ENCODE data around the gene PTGIR. TPM values are rescaled to one million over a fixed set of nuclear protein-coding genes. Genes with fewer than 3 reads are reported as not detected.

Gene PTGIR
- 1 to 10 TPM in 10 of 12 donors, not detected in 2; 1.7 to 6.7 (median 2.7) TPM for polyA plus RNA-seq (ENCODE audit: insufficient read length in 12 of 12)
- long read RNA-seq, donor 1, partial matches to known transcripts: 0 of 1 reads
- long read RNA-seq, donor 1, other reads (novel, unspliced or antisense): 0 of 1 reads
- long read RNA-seq, donor 2, partial matches to known transcripts: 0 of 3 reads
- long read RNA-seq, donor 2, other reads (novel, unspliced or antisense): 0 of 3 reads
- long read RNA-seq, donor 3, partial matches to known transcripts: 0 of 3 reads
- long read RNA-seq, donor 3, other reads (novel, unspliced or antisense): 0 of 3 reads
- long read RNA-seq, donor 4, partial matches to known transcripts: 0 of 2 reads
- long read RNA-seq, donor 4, other reads (novel, unspliced or antisense): 0 of 2 reads
- long read RNA-seq, donor 5, partial matches to known transcripts: 0 of 1 reads
- long read RNA-seq, donor 5, other reads (novel, unspliced or antisense): 0 of 1 reads
- long read RNA-seq, donor 6: 0 reads
- long read RNA-seq, donor 7, partial matches to known transcripts: 0 of 1 reads
- long read RNA-seq, donor 7, other reads (novel, unspliced or antisense): 0 of 1 reads
- long read RNA-seq, donor 8, partial matches to known transcripts: 0 of 1 reads
- long read RNA-seq, donor 8, other reads (novel, unspliced or antisense): 0 of 1 reads
- long read RNA-seq, donor 9, partial matches to known transcripts: 0 of 2 reads
- long read RNA-seq, donor 9, other reads (novel, unspliced or antisense): 0 of 2 reads
- long read RNA-seq, donor 10, partial matches to known transcripts: 0 of 1 reads
- long read RNA-seq, donor 10, other reads (novel, unspliced or antisense): 0 of 1 reads
- long read RNA-seq, donor 11, partial matches to known transcripts: 0 of 1 reads
- long read RNA-seq, donor 11, other reads (novel, unspliced or antisense): 0 of 1 reads

GRCh38 chr19:46624958-46625661 is at the start of gene PTGIR:
TSS of gene PTGIR (minus strand) at chr19:46625089. CDS start at chr19:46624225, 864 bp downstream.
- DNase-seq: peak; percentile 78

DNA sequence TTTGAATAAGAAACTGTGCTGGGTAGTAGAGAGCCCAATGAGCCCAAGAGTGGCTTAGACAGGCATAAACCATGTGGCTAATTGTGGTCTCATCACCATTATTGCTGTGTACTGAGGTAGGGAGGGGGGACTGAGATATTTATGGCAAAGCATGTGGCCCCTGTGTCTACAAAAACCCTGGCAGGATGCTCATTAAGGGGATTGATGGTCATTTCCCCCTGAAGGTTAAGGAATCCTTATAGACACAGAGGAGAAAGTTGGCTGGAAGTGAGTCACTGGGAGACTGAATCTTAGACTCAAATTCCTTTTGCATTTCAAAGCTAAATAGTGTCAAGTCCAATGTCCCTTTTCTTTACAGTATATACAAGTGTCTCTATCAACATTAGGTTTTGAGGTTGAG is 45.9 kb upstream of the PTGIR start:
- DNase-seq: no peak

DNA sequence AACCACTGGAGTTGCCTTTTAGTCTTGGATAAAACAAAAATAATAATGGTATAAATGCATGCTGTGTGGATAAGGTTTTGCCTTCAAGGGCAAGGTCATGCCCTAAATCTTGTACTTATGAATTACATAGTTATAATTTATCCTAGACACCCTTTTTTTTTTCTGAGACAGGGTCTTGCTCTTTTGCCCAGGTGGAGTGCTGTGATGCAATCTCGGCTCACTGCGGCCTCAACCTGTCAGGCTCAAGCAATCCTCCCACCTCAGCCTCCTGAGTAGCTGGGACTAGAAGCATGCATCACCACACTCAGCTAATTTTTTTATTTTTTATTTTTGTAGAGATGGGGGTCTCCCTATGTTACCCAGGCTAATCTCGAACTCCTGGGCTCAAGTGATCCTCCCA is 43.8 kb upstream of the PTGIR start:
- no peak for DNase-seq

GRCh38 chr19:46665072-46665471 is 40.2 kb upstream of the PTGIR start:
- DNase-seq: no peak

DNA sequence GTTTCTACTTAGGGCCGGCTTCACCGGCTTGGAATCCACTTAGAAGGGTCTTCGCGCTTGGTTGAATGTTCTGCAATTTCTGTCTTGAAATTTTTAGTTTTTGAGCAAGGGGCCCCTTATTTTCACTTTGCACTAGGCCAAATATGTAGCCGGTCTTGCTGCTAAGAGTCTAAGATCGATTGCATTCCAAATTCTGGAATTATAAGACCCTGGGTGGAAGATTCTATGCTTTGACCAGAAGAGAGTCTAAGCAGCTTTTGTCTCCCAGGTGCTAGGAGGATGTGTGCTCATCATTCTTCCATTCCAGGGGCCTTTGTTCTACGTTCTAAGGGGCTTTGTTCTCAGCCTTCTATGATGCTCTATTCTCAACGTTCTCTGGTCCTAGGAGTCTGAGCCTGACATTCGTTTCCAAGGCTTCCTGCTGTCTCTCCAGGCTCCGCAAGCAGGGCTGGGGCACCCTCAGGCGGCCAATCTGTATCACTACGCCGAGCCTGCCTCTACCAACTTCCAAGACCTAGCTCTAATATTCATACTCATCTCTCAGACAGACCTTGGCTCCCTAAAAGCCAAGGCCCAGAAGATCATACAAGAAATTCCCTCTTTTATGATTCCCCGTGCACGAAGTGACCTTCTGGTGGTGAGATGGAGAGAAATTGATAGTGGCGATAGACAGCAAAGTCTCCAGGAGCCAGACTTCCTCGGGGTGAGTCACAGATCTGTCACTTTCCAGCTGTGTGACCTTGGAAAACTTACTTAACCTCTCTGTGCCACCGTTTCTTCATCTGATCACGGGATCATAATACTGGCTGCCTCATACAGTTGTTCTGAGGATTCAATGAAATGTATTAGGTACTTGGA is 37.1 kb upstream of the PTGIR start:
- DNase-seq: peak; percentile 87

DNA sequence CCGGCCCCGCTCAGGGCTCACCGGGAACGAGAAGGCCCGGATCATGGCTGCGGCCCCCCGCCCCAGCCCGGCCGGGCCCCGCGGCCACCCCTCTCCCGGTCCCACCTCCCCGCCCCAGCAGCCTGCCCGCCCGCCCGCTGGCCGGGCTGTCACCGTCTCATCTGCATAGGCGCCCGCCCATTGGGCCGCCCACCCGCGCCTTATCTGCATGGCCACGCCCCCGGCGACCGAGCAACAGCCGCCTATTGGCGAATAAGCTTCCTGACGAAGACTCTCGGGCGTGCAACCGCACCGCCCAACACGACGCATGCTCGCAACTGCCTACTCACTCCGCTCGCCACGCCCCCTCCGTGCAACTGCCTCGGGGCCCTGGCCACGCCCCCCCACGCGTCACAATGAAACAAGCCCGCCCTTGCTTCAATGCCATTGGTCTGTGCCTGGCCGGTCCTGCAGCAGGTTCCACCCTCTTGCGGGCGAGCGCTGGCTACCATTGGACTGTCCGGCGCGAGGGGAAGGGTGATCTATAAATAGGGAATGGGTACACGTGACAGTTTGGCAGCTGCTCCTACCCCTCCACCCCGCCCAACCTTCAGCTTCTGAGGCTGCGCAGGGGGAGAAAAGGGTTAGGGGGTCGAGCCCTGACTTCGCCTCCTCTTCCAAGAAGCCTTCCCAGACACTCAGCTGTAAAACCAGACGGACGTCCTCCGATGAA is 36.3 kb upstream of the PTGIR start, which contains the start of gene DACT3:
Gene DACT3, minus strand, starts transcription at position 163 of the 712 bp plus-strand sequence. Its CDS starts 118 bp downstream, at position 45.
- DNase-seq: peak; percentile 100

DNA sequence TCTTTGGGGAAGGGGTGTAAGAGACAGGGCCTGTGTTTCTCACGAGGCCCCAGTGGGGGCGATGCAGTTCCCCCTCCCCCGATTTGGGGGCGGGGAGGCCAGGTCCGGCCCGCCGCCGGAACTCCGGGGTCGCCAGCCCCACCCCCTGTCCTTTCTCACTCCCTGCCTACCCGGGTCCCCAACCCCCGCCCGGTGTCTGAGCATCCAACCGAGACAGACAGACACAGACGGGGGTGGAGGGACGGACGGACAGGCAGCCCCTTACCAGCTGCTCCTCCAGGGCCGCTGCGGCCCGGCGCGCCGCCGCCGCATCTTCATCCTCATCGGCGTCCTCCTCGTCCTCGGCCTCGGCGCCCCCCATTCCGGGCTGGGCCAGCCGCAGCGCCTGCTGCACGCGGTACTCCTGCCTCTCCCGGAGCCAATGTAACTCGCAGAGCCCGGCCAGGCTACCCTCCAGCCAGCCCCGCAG is 35.7 kb upstream of the PTGIR start:
- DNase-seq: peak; percentile 35

DNA sequence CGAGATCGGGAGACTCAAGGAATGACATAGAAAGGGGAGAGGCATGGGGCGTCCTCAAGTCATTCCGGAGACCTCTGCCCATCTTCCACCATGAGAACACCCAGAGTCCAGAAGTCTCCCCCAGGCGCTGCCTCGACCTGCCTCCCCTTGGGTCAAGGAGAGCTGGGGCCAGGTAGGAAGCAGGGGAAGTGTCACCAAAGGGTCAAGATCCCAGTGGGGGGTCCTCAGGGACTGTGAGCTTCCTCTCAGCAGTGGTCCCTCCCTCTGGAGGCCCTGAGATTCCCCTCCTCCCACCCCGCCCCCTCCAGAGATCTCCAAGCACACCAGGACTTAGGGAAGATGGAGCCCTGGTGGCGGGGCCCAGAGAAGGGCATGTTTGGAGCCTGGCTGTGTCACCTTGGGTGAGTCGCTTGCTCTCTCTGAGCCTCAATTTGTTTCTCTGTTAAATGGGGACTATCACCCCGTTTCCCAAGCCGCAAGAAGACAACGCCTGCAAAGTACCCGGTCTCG is 35.2 kb upstream of the PTGIR start:
- peak; percentile 44 for DNase-seq

DNA sequence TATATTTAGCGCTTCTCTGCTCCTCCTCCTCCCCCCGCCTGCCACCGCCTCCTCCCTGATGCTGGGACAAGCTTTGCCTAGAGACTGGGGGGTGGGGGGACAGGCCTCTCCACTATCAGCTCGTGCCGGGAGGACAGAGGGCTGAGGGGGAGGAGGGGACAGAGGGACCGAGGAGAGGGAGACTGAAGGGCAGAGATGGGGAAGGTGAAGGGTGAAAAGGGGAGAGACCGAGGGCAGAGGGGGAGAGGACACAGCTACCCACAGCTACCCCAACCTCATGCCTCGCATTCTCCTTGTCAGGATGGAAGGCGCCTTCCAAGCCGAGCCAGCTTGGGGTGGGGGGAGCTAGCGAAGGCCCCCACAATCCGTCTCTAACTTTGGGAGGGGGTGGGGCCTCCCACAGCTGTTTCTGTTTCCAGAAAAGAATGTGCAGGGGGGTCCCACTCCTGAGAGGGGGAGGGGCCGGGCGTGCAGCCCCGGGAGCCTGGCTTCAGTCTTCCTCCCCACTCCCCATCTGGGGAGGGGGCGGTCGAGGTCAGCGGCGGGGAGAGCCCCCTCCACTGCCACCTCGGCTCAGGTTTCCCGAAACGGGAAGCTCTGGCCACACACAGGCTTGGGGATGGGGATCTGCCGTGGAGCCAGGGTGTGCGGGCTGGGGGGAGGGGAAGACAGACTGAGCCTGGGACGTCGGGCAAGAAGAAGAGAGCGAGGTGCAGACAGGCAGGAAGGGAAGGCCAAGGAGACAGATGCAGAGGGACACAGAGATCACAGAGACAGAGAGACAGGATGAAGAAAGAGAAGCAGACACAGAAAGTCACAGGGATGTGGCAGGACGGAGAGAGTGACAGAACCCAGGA is 34.5 kb upstream of the PTGIR start:
- DNase-seq: peak; percentile 49

DNA sequence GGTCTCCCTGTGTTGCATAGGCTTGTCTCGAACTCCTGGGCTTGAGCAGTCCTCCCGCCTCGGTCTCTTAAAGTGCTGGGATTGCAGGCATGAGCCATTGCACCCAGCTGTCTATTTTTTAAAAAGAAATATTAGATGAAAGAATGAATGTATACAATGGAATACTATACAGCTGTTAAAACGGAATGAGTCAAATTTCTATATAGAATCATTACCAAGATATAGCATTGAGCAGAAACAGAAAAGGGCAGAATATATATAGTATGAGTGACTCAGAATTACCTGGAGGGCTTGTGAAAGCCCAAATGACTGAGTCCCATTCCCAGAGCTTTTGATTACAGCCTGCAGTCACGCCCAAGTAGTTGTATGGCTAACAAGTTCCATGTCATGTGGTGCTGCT is 31.7 kb upstream of the PTGIR start:
- DNase-seq: no peak

GRCh38 chr19:46654621-46655152 is 29.8 kb upstream of the PTGIR start:
- no peak for DNase-seq

DNA sequence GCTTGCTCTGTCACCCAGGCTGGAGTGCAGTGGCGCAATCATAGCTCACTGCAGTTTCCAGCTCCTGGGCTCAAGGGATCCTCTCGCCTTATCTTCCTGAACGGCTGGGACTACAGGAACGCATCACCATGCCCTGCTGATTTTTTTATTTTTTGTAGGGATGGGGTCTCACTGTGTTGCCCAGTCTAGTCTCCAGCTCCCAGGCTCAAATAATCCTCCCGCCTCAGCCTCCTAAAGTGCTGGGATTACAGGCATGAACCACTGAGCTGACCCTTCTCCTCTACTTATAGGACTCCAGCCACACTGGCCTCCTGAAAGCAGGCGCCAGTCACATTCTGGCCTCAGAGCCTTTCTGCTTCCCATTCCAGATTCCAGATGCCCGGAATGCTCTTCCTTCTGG is 25.6 kb upstream of the PTGIR start:
- no peak for DNase-seq

DNA sequence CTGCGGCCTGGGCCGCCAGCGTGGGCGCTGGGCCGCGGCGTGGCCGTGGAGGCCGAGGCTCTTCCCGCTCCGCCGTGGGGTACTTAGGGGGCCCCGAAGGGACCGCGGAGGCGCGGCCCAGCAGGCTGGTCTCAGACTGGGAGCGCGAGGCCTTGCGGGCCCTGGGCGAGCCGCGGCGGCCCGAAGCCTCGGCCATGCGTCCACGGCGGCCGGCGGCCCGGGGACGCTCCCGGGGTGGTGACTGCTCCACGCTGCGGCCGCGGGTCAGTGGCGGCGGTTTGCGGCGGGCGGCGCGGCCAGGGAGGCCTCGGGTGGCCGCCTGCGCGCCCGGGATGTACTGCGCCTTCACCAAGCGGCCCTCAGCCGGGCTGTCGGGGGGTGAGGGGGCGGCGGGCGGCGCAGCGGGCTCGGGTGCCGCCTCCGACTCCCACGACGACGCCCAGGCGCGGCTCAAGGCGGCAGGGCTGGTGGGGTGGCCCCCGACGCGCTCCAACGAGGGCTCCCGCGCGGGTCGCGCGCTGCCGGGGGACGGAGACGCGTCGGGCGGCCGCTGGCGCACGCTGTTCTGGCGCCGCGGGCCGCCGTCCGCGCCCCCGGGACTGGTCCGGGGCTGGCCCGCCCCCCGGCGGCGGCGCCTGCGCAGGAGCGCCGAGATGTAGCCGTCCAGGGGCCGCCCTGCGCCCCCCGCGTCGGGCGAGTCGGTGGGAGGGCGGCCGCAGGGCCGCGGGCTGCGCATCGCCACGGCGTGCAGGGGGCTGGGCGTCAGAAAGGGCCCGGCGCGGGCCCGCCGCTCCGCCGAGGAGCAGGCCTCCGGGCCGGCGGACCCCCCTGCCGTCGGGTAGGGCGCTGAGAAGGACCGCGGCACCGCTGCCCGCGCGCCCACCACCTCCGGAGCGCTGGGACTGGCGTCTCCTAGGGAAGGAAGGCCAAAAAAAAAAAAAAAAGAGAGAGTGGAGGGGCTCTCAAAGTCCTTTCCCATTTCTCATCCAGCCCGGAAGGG is 24.4 kb upstream of the PTGIR start:
- no peak for DNase-seq

DNA sequence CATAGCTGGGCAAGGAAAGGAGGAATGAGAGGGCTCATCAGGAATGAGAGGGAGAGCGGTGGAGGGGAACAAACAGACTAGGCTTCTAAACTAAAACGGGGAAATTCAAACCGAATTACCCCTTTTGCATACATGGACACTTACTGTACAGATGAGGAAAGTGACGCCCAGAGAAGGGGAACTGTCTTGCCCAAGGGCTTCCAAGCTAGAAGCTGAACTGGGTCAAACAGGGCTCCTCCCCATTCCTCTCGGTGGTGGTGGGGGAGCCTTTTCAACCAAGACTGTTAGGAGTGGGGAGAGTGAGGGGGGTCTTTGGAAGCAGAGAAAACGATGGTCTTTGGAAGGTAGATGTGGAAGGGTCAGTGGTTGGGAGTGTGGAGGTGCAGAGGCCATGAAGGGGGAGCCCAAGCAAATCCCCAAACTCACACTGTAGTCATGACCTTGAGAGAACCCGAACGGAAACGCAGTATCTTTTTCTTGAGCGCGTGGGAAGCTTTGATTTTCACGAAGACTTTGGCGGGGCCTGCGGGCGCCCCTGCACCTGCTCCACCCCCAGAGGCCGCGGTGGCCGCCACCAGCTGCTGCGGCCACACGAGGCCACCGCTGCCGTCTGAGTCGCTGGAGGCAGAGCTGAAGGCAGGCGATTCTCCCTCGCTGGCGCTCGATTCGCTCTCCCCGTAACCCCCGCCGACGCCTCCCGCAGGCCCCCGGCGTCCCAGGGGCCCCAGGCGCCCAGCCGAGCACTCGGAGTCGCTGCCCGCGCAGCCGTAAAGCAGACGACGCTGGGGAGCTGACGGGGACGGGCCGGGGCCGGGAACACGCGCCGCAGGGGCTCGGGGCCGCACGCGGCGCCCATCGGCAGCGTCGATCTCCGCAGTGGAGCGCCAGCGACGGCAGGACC is 23.4 kb upstream of the PTGIR start:
- DNase-seq: no peak

GRCh38 chr19:46646402-46646801 is 21.5 kb upstream of the PTGIR start:
- DNase-seq: no peak

GRCh38 chr19:46644720-46645119 is 19.8 kb upstream of the PTGIR start:
- DNase-seq: no peak

All from muscle of arm (tissue), 14 donors.